LNCAP (cell line): ENCODE measurements around the gene RICTOR.
A peak's percentile ranks its signal among the peaks of the same experiment; 100 is the strongest.

Source experiments
- TF ChIP-seq, protein P1 (sequence below): fragments of 450-650 bp; IDR thresholded peaks from 2 replicates; pipeline ENCODE4 v1.5.1; 2017; ENCODE audit warnings: mild to moderate bottlenecking

The RICTOR gene

DNA sequence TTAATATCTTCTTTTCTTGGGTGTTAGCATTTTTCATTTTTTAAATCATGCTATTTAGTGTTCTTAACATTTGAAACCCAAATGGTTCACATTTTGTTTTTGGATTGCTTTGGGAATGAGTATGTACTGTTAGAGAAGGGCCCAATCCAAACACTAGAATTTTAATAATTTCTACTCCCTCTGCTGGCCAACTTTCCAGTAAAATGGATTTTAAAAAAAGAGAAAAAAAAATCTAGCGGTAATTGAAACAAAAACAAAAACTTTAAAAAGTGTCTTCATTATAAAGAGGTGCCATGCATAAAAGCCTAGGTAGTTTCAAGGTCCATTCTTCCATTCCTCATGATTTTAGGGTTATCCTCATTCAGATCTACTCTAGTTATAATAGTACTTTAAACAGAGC lies 32.1 kb upstream of the RICTOR start:
- TF ChIP-seq, protein P1, sequence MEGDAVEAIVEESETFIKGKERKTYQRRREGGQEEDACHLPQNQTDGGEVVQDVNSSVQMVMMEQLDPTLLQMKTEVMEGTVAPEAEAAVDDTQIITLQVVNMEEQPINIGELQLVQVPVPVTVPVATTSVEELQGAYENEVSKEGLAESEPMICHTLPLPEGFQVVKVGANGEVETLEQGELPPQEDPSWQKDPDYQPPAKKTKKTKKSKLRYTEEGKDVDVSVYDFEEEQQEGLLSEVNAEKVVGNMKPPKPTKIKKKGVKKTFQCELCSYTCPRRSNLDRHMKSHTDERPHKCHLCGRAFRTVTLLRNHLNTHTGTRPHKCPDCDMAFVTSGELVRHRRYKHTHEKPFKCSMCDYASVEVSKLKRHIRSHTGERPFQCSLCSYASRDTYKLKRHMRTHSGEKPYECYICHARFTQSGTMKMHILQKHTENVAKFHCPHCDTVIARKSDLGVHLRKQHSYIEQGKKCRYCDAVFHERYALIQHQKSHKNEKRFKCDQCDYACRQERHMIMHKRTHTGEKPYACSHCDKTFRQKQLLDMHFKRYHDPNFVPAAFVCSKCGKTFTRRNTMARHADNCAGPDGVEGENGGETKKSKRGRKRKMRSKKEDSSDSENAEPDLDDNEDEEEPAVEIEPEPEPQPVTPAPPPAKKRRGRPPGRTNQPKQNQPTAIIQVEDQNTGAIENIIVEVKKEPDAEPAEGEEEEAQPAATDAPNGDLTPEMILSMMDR, result peak; percentile 16; the same call in 1 of the 2 replicates

DNA sequence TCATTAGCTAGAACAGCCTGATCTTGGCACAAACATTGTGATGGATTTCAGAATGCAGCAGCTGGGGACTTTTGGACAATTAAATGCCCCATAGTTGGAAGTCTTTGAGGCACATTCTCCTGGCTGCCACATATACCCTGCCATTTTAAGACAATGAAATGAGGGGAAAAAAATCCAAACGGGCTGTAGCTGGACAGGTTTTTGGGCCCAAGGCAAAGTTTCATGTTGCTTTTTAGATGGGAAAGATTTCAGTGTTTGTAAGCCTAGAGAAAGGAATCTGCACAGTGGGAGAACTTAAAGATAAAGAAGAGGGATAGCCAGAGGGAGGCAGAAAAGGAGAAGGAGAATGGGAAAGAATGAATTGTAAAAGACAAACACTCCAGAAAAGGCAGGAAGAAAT lies 30.0 kb upstream of the RICTOR start:
- TF ChIP-seq, protein P1, result no peak

DNA sequence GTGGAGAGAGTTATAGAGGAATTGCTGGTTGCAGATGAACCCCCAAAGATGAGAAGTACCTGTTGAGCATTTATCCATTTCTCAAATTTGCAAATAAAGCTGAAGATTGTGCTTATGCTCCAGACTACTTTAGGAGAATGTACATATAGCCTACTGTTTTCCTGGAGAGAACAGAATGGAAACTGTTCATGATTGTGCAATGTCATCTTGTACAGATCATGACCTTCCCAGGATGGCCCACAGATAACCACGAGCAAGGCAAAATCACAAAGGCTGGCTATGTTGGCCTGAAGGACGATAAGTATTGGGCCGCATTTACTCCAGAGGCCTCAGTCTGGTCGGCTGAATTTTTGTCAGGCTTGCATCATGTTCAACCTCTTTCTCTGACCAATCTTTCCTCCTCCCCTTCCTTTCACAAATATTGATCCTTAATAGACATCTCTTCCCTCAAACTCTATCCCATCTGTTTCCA lies 28.5 kb upstream of the RICTOR start:
- TF ChIP-seq, protein P1, result no peak

DNA sequence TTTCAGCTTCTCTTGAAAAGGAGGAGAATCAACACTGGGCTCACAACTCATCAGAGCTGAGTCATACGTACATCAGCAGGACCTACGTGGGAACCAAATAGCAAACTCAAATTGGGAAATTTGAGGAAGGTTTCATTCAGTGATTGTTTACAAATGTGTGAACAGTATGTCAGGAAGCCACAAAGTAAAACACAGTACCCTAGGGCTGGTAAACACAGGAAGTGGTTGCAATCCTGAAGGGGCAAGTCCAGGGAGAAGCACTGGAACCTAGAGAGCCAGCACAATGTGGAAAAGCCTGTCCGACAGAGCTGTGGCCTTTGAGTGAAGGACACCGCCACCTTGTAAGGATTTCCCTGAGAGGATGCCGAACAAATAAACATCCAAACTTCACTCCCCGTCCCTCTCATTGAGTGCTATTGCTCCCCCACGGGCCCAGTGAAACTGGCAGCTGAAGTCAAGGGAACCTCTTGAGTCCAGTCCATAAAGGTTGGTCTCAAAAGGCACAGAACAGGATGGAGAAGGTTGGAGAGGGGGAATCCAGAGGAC lies 26.7 kb upstream of the RICTOR start:
- TF ChIP-seq, protein P1, result no peak

DNA sequence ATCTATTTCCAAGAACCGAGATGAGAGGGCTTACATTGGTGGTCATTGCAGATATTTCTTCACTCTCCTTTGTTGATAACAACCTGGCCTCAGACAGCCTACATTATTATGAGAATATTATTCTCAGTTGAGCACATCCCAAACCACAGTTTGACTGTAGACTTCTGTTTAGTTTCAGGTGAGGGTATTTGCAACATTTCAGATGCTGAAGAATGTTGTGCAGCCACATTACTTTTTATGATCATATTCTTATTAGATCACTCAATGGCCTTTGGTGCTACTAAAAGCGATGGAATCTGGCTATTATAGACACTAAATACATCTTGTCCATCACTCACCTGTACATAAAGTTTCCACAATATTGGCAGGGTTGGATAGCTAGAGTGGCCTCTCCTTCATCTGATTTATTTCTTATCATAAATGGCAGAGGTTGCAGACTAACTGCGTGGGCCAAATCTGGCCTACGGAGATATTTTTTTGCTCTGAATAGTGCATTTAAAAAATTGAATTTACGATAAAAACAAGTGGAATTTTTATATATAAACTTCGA lies 26.2 kb upstream of the RICTOR start:
- TF ChIP-seq, protein P1, result no peak

DNA sequence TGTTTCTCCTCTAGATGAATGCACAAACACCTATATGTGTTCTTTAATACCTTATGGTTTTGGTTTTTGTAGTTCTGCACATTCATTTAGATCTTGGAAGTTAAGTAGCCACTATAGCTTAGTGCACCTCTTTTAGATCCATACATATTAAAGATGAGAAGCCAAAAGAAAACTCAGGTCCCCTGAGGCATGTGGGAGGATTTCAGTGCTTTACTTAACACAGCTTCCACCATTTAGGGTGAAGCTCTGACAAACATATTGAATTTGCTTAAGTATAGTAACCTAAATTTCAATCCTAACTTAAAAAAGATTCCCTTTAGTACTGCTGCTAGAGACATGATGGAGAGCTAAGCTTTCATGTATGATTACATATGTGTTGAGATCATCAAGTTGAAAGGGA lies 25.6 kb upstream of the RICTOR start:
- TF ChIP-seq, protein P1, result no peak

DNA sequence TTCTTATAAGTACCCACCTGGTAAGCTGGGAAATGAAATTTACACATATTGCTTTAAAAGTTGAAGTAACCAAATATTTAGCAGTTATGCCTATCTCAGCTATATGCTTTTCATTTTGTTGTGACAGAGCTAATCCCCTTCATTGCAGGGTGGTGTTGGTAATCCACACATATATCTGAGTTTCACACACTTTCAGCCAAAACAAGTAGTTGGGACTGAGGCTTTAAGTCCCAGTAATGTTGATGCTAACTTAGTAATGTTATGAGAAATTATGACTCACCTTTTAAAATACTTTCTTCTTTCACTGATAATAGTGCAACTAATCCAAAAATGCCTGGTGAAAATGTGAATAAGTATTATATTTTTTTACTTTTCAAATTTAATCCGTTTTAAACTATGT lies 19.2 kb upstream of the RICTOR start:
- TF ChIP-seq, protein P1, result no peak
